ENCODE results near the gene RPL10. TPM values are rescaled to one million over a fixed set of nuclear protein-coding genes. Genes with fewer than 3 reads are reported as not detected.

RPL10 gene
- total RNA-seq, 1 donor: 3,230 TPM

DNA sequence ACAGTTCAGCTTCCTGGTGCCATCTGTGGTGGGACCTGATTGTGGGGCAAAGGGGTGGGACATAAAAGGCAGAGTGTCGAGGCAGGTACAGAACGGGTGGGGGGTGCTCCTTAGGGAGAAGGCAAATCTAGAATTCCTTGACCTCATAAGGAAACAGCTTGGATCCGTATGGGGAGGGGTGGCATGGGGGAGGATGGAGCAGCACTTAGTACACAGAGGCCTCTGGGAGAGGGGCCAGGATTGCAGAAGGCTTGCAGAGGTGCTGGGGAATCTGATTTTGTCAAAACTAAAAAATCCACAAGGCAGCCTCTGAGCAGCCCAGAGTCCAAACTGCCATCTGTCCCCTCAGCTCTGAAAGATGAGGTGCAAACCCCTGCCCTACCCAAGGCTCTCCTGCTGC lies 21.4 kb upstream of the RPL10 start:
- peak; percentile 16 for DNase-seq (ENCODE audit: low read depth)
- TF ChIP-seq, protein P1, sequence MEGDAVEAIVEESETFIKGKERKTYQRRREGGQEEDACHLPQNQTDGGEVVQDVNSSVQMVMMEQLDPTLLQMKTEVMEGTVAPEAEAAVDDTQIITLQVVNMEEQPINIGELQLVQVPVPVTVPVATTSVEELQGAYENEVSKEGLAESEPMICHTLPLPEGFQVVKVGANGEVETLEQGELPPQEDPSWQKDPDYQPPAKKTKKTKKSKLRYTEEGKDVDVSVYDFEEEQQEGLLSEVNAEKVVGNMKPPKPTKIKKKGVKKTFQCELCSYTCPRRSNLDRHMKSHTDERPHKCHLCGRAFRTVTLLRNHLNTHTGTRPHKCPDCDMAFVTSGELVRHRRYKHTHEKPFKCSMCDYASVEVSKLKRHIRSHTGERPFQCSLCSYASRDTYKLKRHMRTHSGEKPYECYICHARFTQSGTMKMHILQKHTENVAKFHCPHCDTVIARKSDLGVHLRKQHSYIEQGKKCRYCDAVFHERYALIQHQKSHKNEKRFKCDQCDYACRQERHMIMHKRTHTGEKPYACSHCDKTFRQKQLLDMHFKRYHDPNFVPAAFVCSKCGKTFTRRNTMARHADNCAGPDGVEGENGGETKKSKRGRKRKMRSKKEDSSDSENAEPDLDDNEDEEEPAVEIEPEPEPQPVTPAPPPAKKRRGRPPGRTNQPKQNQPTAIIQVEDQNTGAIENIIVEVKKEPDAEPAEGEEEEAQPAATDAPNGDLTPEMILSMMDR (IDR thresholded peaks at IDR 0.05; ENCODE audit: insufficient read depth, low read length): no peak
- no peak overlapping the region for H3K4me3 ChIP-seq (ENCODE audit: low read depth, low read length)

DNA sequence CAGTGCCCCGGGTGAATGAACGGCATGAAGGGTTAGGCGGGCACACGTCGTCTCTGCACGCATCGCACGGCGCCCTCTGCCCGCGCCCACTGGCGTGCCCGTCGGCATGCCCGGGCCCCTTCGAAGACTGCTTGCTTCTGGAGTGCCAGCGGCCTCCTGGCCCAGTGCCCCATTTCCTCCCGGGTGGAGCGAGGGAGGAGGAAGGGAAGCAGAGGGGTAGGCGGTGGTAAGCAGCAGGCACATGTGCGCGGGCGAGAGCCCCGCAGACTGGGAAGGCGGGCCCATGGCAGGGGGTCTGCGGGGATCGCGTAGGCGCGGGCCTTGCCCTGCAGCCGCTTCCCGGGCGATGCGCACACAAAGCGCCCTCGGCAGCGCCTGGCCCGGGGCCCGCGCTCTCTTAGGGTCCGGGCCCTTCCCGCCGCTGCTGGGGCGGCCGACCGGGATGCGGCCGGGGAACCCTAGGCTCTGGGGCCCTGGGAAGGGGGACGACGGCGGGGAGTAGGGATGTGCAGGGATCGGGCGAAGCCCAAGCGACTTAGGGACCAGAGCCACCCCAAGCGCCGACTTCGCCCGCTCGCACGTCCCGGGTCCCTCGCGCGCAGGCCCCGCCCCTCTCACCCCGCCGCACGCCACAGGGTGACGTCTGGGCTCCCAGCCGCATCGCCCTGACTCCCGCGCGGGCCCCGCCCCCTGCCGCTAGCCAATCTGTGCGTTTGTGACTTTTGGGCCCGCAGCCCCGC lies 19.9 kb upstream of the RPL10 start:
- TF ChIP-seq, protein P1 (IDR thresholded peaks at IDR 0.05; ENCODE audit: insufficient read depth, low read length): no peak
- H3K4me3 ChIP-seq (ENCODE audit: low read depth, low read length): peak overlapping the region; percentile 59
- no peak for DNase-seq (ENCODE audit: low read depth)

DNA sequence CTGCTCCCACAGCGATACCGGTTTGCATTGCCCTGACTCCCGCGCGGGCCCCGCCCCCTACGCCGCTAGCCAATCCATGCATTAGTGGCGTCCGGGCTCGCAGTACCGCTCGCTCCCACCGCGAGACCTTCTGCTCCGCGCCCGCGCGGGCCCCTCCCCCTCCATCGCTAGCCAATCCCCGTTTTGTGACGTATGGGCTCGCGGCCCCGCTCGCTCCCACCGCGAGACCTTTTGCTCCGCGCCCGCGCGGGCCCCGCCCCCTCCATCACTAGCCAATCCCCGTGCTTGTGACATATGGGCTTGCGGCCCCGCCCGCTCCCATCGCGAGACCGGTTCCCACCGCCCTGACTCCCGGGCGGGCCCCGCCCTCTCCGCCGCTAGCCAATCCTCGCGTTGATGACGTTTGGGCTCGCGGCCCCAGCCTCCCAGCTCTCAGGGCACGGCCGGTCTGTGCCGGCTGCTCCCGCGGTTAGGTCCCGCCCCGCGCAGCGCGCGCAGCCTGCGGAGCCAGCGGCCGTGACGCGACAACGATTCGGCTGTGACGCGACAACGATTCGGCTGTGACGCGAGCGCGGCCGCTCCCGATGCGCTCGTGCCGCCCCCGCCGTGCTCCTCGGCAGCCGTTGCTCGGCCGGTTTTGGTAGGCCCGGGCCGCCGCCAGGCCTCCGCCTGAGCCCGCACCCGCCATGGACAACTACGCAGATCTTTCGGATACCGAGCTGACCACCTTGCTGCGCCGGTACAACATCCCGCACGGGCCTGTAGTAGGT lies 19.2 kb upstream of the RPL10 start, which contains the start of gene EMD:
Gene EMD, plus strand, starts transcription at position 497 of the 770 bp plus-strand sequence. Its CDS starts 190 bp downstream, at position 687.
- TF ChIP-seq, protein P1 (IDR thresholded peaks at IDR 0.05; ENCODE audit: insufficient read depth, low read length): no peak
- peak within 1 kb of the TSS; percentile 75 for H3K4me3 ChIP-seq (ENCODE audit: low read depth, low read length)
- DNase-seq (ENCODE audit: low read depth): peak; percentile 95

DNA sequence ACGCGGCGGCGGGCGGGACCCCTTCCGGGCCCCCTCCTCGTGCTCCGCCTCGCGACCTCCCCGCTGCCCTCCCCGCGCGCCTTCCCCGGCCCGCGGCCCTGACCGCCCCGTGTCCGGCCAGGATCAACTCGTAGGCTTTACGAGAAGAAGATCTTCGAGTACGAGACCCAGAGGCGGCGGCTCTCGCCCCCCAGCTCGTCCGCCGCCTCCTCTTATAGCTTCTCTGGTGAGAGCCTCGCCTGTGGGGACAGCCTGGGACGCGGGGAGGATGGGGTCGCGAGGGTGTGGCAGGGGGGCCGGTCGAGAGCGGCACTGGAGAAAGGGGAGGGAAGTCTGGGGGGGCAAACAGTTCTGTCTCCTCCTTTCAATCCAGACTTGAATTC lies 18.6 kb upstream of the RPL10 start:
- peak overlapping the region; percentile 75 for H3K4me3 ChIP-seq (ENCODE audit: low read depth, low read length)
- DNase-seq (ENCODE audit: low read depth): no peak
- TF ChIP-seq, protein P1 (IDR thresholded peaks at IDR 0.05; ENCODE audit: insufficient read depth, low read length): no peak

DNA sequence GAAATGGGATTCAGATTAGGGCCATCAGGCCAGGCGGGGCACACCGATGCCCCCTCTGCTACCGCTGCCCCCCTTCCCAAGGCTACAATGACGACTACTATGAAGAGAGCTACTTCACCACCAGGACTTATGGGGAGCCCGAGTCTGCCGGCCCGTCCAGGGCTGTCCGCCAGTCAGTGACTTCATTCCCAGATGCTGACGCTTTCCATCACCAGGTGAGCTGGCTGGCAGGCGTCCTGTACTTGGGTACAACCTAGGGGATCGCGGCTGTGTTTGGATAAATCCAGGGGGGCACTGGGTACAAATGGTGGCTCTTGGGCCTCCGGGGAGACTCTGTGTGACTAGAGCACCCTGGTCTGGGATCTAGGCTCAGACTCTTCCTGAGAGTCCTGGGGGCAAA lies 18.0 kb upstream of the RPL10 start:
- no peak for DNase-seq (ENCODE audit: low read depth)
- TF ChIP-seq, protein P1 (IDR thresholded peaks at IDR 0.05; ENCODE audit: insufficient read depth, low read length): no peak
- peak overlapping the region; percentile 75 for H3K4me3 ChIP-seq (ENCODE audit: low read depth, low read length)

DNA sequence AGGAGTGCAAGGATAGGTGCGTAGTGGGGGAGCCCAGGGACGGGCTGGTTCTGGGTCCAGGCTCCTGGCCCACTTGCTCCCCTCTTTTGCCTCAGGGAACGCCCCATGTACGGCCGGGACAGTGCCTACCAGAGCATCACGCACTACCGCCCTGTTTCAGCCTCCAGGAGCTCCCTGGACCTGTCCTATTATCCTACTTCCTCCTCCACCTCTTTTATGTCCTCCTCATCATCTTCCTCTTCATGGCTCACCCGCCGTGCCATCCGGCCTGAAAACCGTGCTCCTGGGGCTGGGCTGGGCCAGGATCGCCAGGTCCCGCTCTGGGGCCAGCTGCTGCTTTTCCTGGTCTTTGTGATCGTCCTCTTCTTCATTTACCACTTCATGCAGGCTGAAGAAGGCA lies 17.4 kb upstream of the RPL10 start:
- DNase-seq (ENCODE audit: low read depth): no peak
- H3K4me3 ChIP-seq (ENCODE audit: low read depth, low read length): peak overlapping the region; percentile 75
- TF ChIP-seq, protein P1 (IDR thresholded peaks at IDR 0.05; ENCODE audit: insufficient read depth, low read length): no peak
